Psoas muscle (tissue), 8 donors: ENCODE data around the gene ATP6V1D. TPM values are rescaled to one million over a fixed set of nuclear protein-coding genes. Genes with fewer than 3 reads are reported as not detected.
"Not testable (repeated sequence)": the region's sequence is repeated elsewhere in the genome, so short reads cannot be mapped to it uniquely, and the experiment has no call there.

Experiments
- ATAC-seq, 4 donors: fragments of 200-7000 bp; cut with Tn5 transposase; one replicate each; pipeline ENCODE4 v1.9.1; 2020; ENCODE audit warnings: moderate library complexity in 3 of 4, mild to moderate bottlenecking in 2 of 4
- DNase-seq, 2 donors: peaks; one replicate each; pipeline ENCODE4 v3.0.0-alpha.2; 2020
- H3K27ac ChIP-seq: fragments of 200-600 bp; one replicate; pipeline ENCODE4 v1.8.0; 2022
- H3K27me3 ChIP-seq, 3 donors: fragments of 200-600 bp in 1 of 3; one replicate each; pipeline versions ENCODE4 v1.6.1 to v1.8.0; 2013 to 2022; ENCODE audit warnings: low read length in 2 of 3, mild to moderate bottlenecking in 2 of 3, moderate library complexity in 1 of 3; ENCODE audit not compliant: insufficient read depth in 3 of 3
- H3K36me3 ChIP-seq, 2 donors: fragments of 200-600 bp in 1 of 2; one replicate each; pipeline versions ENCODE4 v1.6.1 to v1.8.0; 2013 to 2022; ENCODE audit warnings: low read depth in 1 of 2, mild to moderate bottlenecking in 1 of 2, moderate library complexity in 1 of 2; ENCODE audit not compliant: insufficient read depth in 1 of 2
- H3K4me1 ChIP-seq: fragments of 200-600 bp; one replicate; pipeline ENCODE4 v1.8.0; 2022
- H3K4me3 ChIP-seq: fragments of 200-600 bp; one replicate; pipeline ENCODE4 v1.8.0; 2022; ENCODE audit warnings: mild to moderate bottlenecking
- H3K9me3 ChIP-seq: fragments of 200-600 bp; one replicate; pipeline ENCODE4 v1.8.0; 2022
- WGBS, 3 donors: extraction: QIAGEN DNeasy Blood & Tissue Kit; methylation state at CpG; one replicate each; pipeline versions ENCODE4 v1.1.6 to v1.1.7; 2013; 5-methylcytosine and 5-hydroxymethylcytosine counted together
- intact Hi-C, 2 donors: fragments of 100-400 bp; cut with DNase I; formaldehyde crosslinking; loops; one replicate each; pipeline versions ENCODE4 v1.11.0 to v1.14.2; 2022
- polyA plus RNA-seq, 3 donors: library from polyadenylated mRNA; stranded (reverse); fragments of 200-250 nt; gene quantifications; one replicate each; pipeline ENCODE4 v1.2.3, GENCODE V29; 2013
- total RNA-seq, 4 donors: library from RNA; stranded (reverse); fragmentation: NEBNext Ultra II Directional in 2 of 4; extraction: Animal tissue kit (Norgen Biotek cat#: 25700) in 2 of 4; gene quantifications; one replicate each; pipeline versions ENCODE4 v1.2.1 to v1.2.4, GENCODE V29; 2021 to 2023
- TF ChIP-seq, protein P1 (sequence below): fragments of 200-600 bp; IDR thresholded peaks from one replicate; pipeline ENCODE4 v1.8.0; 2022; ENCODE audit warnings: antibody characterized with exemption
- donor health status: healthy with polysubstance abuse.
- donor health status: DM: no; HTN: no; CAD: no; lungs with moderate emphysema.
- donor health status: Bipolar disorder and iron deficiency.
- donor health status: healthy.
- donor health status: DM: yes; HTN: yes; CAD: no.
- donor health status: DM: no; HTN: no; CAD: no.
- donor health status: DM: no; HTN: no; CAD: no.
- donor health status: DM: yes; HTN: yes; CAD: no.

ATP6V1D gene
- total and polyA plus RNA-seq, 7 donors = 54.1 to 133 (median 66.7) TPM

DNA sequence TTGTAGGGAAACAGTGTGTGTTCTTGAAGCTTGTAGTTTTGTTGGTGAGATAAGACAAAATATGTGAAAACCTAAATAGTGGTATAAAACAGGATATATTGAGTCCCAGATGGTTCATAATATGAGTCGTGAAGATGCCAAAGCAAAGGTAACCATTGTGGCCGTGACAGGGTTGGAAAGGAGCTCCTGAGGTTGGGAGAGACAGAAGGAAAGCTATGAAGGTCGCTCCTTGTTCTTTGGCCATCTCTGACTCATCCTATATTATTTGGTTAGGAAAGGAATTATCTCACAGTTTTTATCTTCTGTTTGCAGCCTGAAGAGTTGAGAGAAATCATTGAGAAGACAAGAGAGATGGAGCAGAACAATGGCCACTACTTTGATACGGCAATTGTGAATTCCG, 27.1 kb downstream of the ATP6V1D start:
- Histone ChIP-seq H3K27ac (no peak overlapping the region), H3K27me3 (no peaks in the 10 kb centered on the region), H3K9me3 (no peaks in the 10 kb centered on the region), H3K4me3 (no peak overlapping the region), H3K4me1 (no peaks in the 10 kb centered on the region), H3K36me3 (peaks cover 8 to 79% of the 10 kb centered on the region in 2 donors)
- TF ChIP-seq, protein P1, sequence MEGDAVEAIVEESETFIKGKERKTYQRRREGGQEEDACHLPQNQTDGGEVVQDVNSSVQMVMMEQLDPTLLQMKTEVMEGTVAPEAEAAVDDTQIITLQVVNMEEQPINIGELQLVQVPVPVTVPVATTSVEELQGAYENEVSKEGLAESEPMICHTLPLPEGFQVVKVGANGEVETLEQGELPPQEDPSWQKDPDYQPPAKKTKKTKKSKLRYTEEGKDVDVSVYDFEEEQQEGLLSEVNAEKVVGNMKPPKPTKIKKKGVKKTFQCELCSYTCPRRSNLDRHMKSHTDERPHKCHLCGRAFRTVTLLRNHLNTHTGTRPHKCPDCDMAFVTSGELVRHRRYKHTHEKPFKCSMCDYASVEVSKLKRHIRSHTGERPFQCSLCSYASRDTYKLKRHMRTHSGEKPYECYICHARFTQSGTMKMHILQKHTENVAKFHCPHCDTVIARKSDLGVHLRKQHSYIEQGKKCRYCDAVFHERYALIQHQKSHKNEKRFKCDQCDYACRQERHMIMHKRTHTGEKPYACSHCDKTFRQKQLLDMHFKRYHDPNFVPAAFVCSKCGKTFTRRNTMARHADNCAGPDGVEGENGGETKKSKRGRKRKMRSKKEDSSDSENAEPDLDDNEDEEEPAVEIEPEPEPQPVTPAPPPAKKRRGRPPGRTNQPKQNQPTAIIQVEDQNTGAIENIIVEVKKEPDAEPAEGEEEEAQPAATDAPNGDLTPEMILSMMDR = no peak
- intact Hi-C loops = no loop called here
- DNase-seq (no peak), ATAC-seq (no peak)
- WGBS, 3 donors = 94 to 96% (median 96%) methylated on average over 5 of the region's 5 CpGs

DNA sequence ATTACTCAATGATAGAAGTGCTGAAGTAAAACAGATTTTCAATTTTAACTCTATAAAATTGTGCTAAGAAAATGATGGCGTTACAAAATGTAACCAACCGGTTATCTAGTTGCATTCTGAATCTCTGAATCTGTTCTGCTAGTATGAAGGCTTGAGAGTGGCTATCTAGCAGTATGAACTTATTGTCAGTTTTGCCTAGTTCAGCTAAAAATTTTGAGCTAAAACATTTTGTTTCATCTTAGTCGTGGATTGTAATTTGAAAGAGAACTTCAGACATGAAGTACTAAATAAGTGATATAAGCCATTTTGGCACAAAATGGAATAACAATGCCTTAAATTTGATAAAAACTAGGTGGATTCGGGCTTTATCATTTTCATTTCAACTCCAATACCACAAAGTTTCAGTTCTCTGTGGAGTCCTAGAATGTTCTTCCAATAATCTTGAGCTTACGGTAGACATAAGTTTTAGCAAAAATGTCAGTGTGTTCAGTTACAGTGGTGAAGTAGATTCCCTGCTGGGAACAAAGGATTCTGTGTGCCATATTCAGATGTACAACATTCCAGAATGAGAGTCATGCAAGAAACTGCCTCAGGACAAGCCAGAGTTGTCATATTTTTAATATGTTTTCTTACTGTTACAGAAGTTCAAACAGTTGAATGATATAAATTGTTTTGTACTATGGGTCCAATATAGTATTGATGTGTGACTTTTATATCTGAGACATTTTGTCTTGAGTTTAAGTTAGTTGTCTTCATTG, 28.1 kb downstream of the ATP6V1D start:
- WGBS, 3 donors = 93 to 96% (median 94%) methylated on average over 5 of the region's 5 CpGs
- H3K9me3 ChIP-seq = no peaks in the 10 kb centered on the region
- intact Hi-C loops = no loop called here
- no peak overlapping the region for H3K4me3 ChIP-seq
- TF ChIP-seq, protein P1 = no peak
- peaks cover 8 to 79% of the 10 kb centered on the region in 2 donors for H3K36me3 ChIP-seq
- no peak for ATAC-seq
- H3K27ac ChIP-seq = no peak overlapping the region
- no peaks in the 10 kb centered on the region for H3K4me1 ChIP-seq
- no peak for DNase-seq
- no peaks in the 10 kb centered on the region for H3K27me3 ChIP-seq

DNA sequence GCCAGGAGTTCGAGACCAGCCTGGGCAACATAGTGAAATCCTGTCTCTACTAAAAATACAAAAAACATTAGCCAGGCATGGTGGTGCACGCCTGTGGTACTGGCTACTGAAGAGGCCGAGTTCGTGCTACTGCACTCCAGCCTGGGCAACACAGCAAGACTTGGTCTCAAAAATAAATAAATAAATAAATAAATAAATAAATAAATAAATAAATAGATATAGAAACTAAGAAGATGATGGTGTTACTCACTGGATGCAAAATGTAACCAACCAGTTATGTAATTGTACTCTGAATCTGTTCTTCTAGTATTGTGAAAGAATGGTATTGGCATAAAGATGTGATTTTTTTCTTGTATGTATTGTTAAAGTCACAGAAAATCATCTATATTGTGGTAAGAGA, 29.9 kb downstream of the ATP6V1D start:
- DNase-seq, H3K27me3 ChIP-seq, H3K9me3 ChIP-seq, H3K27ac ChIP-seq, ATAC-seq, H3K4me1 ChIP-seq, intact Hi-C loops, H3K4me3 ChIP-seq: not testable (repeated sequence)
- peaks cover 12 to 77% of the 10 kb centered on the region in 2 donors for H3K36me3 ChIP-seq
- 97 to 100% (median 99%) methylated on average over 4 of the region's 4 CpGs for WGBS, 3 donors

DNA sequence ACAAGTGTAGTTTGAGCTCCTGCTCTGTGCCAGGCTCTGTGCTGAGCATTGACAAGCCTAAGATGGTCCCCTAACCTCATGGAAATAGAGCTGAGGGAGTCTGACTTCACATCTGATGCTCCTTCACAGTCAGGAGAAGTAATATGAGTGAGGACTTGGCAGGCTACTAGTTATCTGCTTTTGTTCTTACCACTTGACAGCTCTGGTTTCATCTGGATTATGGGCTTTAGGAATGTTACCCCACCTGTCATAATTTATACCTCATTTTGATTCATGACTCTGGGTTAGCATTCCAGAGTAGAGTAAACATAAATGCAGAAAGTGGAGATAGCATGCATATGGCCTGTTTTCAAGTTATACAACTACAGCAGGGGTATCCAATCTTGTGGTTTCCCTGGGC, 40.5 kb downstream of the ATP6V1D start:
- TF ChIP-seq, protein P1 = no peak

DNA sequence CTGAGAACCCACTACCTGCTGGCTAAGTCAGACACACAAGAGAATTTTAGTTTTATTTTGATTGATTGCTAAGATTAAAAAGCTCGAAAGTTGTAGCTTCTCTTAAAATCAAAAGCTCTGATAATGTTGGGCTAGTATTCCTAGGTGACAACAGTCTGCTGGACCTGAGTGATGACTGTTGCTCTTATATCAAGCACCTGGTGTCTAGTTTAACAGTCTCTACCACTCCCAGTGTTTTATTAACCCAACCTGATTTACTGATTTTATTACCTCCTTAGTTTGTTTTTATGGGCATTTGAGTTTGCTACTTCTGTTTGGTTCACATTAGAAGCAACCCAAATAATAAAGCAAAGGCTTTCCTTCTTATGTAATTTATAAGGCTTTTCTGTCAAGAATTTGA, 41.8 kb downstream of the ATP6V1D start:
- Histone ChIP-seq H3K36me3 (peaks cover 9 to 86% of the 10 kb centered on the region in 2 donors), H3K4me3 (no peak overlapping the region), H3K27ac (no peak overlapping the region), H3K9me3 (no peaks in the 10 kb centered on the region), H3K4me1 (no peaks in the 10 kb centered on the region), H3K27me3 (no peaks in the 10 kb centered on the region)
- TF ChIP-seq, protein P1 = no peak
- DNase-seq (no peak), ATAC-seq (no peak)
- WGBS, 3 donors = 84 to 90% (median 89%) methylated on average over 1 of the region's 1 CpG
- intact Hi-C loops = no loop called here

More for the DNA sequence above, 40.5 kb downstream of the ATP6V1D start:
- no peaks in the 10 kb centered on the region for H3K9me3 ChIP-seq
- DNase-seq = no peak
- H3K4me3 ChIP-seq = no peak overlapping the region
- peak in 1 of 4 donors; percentile 23 for ATAC-seq
- H3K27ac ChIP-seq = no peak overlapping the region
- peaks cover 3 to 86% of the 10 kb centered on the region in 2 donors for H3K36me3 ChIP-seq
- intact Hi-C loops = no loop called here
- H3K4me1 ChIP-seq = no peaks in the 10 kb centered on the region
- H3K27me3 ChIP-seq = no peaks in the 10 kb centered on the region
